ENCODE measurements around the gene HKDC1.

DNA sequence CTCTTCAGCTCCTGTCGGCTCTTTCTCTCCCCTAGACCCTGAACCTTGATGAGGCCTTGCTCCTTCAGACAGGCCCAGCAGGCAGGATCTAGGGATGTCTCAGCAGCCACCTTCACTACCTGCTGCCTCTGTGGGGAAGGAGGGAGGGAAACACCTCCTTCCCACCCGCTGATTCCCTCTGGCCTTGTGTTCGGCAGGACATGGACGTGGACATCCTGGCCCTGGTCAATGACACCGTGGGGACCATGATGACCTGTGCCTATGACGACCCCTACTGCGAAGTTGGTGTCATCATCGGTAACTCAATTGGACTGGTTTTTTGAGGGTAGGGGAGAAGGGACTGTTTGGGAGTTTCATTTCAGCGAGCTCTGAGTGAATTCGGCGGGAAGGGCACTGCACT is 20.3 kb downstream of the HKDC1 start:
- TF ChIP-seq TAF1 (IDR thresholded peaks at IDR 0.05; ENCODE audit: low read depth) (no peak), EGR1 (IDR thresholded peaks at IDR 0.05) (no peak), NFIC (IDR thresholded peaks at IDR 0.05) (no peak)
